GM21447 (cell line): ENCODE measurements around the gene INSL3.

Experiments used
- ATAC-seq: cut with Tn5 transposase; IDR thresholded peaks from one replicate; pipeline ENCODE4 v1.9.1; 2021; ENCODE audit not compliant: unreplicated experiment

INSL3 gene

GRCh38 chr19:17846146-17846545 lies 24.8 kb upstream of the INSL3 start:
- ATAC-seq: no peak

GRCh38 chr19:17843908-17844490 lies 22.7 kb upstream of the INSL3 start:
- ATAC-seq: no peak

- no peak for ATAC-seq
These were observed 22.0 kb upstream of the INSL3 start for GRCh38 chr19:17843292-17843827.

- ATAC-seq: no peak
These were observed 21.5 kb upstream of the INSL3 start for GRCh38 chr19:17842663-17843291.

- ATAC-seq: no peak
These were observed 20.7 kb upstream of the INSL3 start for GRCh38 chr19:17841810-17842662.

GRCh38 chr19:17841371-17841809 lies 20.1 kb upstream of the INSL3 start:
- ATAC-seq: no peak

GRCh38 chr19:17840019-17840418 lies 18.7 kb upstream of the INSL3 start:
- no peak for ATAC-seq

GRCh38 chr19:17837972-17838371 lies 16.7 kb upstream of the INSL3 start:
- ATAC-seq: no peak

GRCh38 chr19:17836530-17836929 lies 15.2 kb upstream of the INSL3 start:
- no peak for ATAC-seq

GRCh38 chr19:17835182-17836006 lies 14.1 kb upstream of the INSL3 start:
- no peak for ATAC-seq

- no peak for ATAC-seq
These were observed 13.2 kb upstream of the INSL3 start for GRCh38 chr19:17834350-17835181.

- ATAC-seq: no peak
These were observed 11.3 kb upstream of the INSL3 start for GRCh38 chr19:17832443-17833208.

- ATAC-seq: no peak
These were observed 10.1 kb upstream of the INSL3 start for GRCh38 chr19:17831419-17831888.

- ATAC-seq: no peak
These were observed 9.5 kb upstream of the INSL3 start for GRCh38 chr19:17830567-17831418.

- ATAC-seq: no peak
These were observed 8.7 kb upstream of the INSL3 start for GRCh38 chr19:17829855-17830566.

- no peak for ATAC-seq
These were observed 5.3 kb upstream of the INSL3 start for GRCh38 chr19:17826508-17827056.

- ATAC-seq: no peak
These were observed 3.0 kb upstream of the INSL3 start for GRCh38 chr19:17824339-17824738.
